Activated T-cell treated with anti-CD3 and anti-CD28 coated beads, Interleukin-2, amount 50 U/mL, for 72 hours (primary cell): Measurements from ENCODE around the gene SYNPR. TPM values are rescaled to one million over a fixed set of nuclear protein-coding genes. Genes with fewer than 3 reads are reported as not detected.

Experiments
- ATAC-seq, 2 donors: fragments of 150-1000 bp; cut with Tn5 transposase; replicated peaks in 1 of 2; 2 replicates each; pipeline ENCODE4 v1.10.0; 2021; ENCODE audit warnings: moderate library complexity in 2 of 2, mild to moderate bottlenecking in 1 of 2
- DNase-seq, 2 donors: peaks; one replicate each; pipeline ENCODE4 v3.0.0; 2021 to 2022; ENCODE audit warnings: mixed read lengths in 1 of 2
- H3K27ac Mint-ChIP-seq: one replicate; pipeline ENCODE4 v1.8.0; 2022; ENCODE audit warnings: mild to moderate bottlenecking, moderate library complexity, mixed read lengths
- H3K27me3 Mint-ChIP-seq: one replicate; pipeline ENCODE4 v1.8.0; 2022; ENCODE audit warnings: low read depth, mixed read lengths
- H3K36me3 Mint-ChIP-seq, 2 donors: one replicate each; pipeline ENCODE4 v1.8.0; 2022; ENCODE audit warnings: mixed read lengths in 2 of 2, mild to moderate bottlenecking in 1 of 2; ENCODE audit not compliant: insufficient read depth in 2 of 2
- H3K4me1 Mint-ChIP-seq: one replicate; pipeline ENCODE4 v1.8.0; 2022; ENCODE audit warnings: low read depth, mixed read lengths
- H3K4me3 Mint-ChIP-seq, 2 donors: one replicate each; pipeline ENCODE4 v1.8.0; 2022; ENCODE audit warnings: mild to moderate bottlenecking in 2 of 2, mixed read lengths in 2 of 2, moderate library complexity in 2 of 2
- H3K9me3 Mint-ChIP-seq, 2 donors: one replicate each; pipeline ENCODE4 v1.8.0; 2022; ENCODE audit warnings: mixed read lengths in 2 of 2
- total RNA-seq, 2 donors: library from RNA; stranded (reverse); gene quantifications; one replicate each; pipeline ENCODE4 v1.2.3, GENCODE V29; 2022

Gene SYNPR
- total RNA-seq, 2 donors from 2014 or later: not detected

- H3K4me3 Mint-ChIP-seq: no peak overlapping the region
- H3K9me3 Mint-ChIP-seq: no peaks in the 10 kb centered on the region
- H3K27ac Mint-ChIP-seq: no peak overlapping the region
- DNase-seq: no peak
- no peaks in the 10 kb centered on the region for H3K4me1 Mint-ChIP-seq
- no peak for ATAC-seq
- H3K27me3 Mint-ChIP-seq: no peaks in the 10 kb centered on the region
- no peaks in the 10 kb centered on the region for H3K36me3 Mint-ChIP-seq
Observed at GRCh38 chr3:63414607-63415006, 136.5 kb downstream of the SYNPR start.

GRCh38 chr3:63429905-63430304, 151.8 kb downstream of the SYNPR start:
- Mint-ChIP-seq H3K4me1 (no peaks in the 10 kb centered on the region), H3K36me3 (no peaks in the 10 kb centered on the region), H3K4me3 (no peak overlapping the region), H3K9me3 (peaks cover 0 to 2% of the 10 kb centered on the region in 2 donors), H3K27me3 (peaks cover 5% of the 10 kb centered on the region), H3K27ac (no peak overlapping the region)
- DNase-seq (no peak), ATAC-seq (no peak)

GRCh38 chr3:63430875-63431274, 152.8 kb downstream of the SYNPR start:
- Mint-ChIP-seq H3K9me3 (peaks cover 0 to 2% of the 10 kb centered on the region in 2 donors), H3K4me1 (no peaks in the 10 kb centered on the region), H3K4me3 (no peak overlapping the region), H3K27ac (no peak overlapping the region), H3K36me3 (no peaks in the 10 kb centered on the region), H3K27me3 (peaks cover 5% of the 10 kb centered on the region)
- DNase-seq (no peak), ATAC-seq (no peak)

GRCh38 chr3:63437858-63438257, 159.8 kb downstream of the SYNPR start:
- Mint-ChIP-seq H3K4me3 (no peak overlapping the region), H3K27me3 (no peaks in the 10 kb centered on the region), H3K4me1 (no peaks in the 10 kb centered on the region), H3K9me3 (peaks cover 0 to 2% of the 10 kb centered on the region in 2 donors), H3K36me3 (no peaks in the 10 kb centered on the region), H3K27ac (no peak overlapping the region)
- DNase-seq (no peak), ATAC-seq (no peak)

GRCh38 chr3:63438826-63439371, 160.8 kb downstream of the SYNPR start:
- H3K27ac Mint-ChIP-seq: no peak overlapping the region
- DNase-seq (no peak), ATAC-seq (no peak)
- no peaks in the 10 kb centered on the region for H3K27me3 Mint-ChIP-seq
- H3K9me3 Mint-ChIP-seq: peaks cover 0 to 2% of the 10 kb centered on the region in 2 donors
- H3K4me1 Mint-ChIP-seq: no peaks in the 10 kb centered on the region
- no peaks in the 10 kb centered on the region for H3K36me3 Mint-ChIP-seq
- no peak overlapping the region for H3K4me3 Mint-ChIP-seq

DNA sequence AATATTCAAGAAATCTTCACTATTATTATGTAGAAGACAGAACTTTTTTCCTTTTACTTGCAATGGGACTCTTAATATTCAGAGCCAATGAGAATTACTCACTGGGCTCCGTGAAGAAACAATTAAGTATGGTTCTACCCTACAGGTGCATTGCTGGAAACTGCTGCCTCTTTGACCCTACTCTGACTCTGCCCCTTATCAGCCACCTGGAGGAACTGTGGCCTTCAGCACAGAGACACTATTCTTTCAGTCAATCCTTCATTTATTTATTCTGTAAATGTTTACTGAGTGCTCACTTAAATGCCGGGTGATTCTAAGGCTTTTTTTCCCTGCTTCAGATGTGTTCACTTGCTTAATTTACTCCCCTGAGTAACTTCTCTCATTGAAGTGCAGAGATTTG, 163.2 kb downstream of the SYNPR start:
- peaks cover 0 to 2% of the 10 kb centered on the region in 2 donors for H3K9me3 Mint-ChIP-seq
- no peak for DNase-seq
- no peak overlapping the region for H3K4me3 Mint-ChIP-seq
- no peaks in the 10 kb centered on the region for H3K4me1 Mint-ChIP-seq
- ATAC-seq: no peak
- H3K27ac Mint-ChIP-seq: no peak overlapping the region
- no peaks in the 10 kb centered on the region for H3K36me3 Mint-ChIP-seq
- no peaks in the 10 kb centered on the region for H3K27me3 Mint-ChIP-seq

DNA sequence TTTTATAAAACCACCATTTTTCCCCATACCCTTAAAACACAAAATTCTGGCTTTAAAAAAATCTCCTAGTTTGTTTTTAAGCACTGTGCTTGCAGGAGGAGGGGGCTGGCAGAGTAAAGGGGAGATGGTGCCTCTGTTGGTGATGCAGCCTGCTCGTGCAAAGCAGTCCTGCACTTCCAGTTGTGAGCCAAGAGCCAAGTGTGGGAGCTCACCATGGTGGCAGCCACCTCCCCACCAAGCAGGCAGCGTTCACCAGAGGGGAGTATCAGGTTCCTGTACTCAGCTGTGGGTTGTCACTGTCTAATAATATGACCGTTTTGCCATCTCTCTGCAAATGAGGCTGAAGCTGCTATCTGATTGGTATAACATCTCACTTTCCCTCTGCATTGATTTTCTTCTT, 164.8 kb downstream of the SYNPR start:
- Mint-ChIP-seq H3K27ac (no peak overlapping the region), H3K4me1 (no peaks in the 10 kb centered on the region), H3K36me3 (no peaks in the 10 kb centered on the region), H3K27me3 (no peaks in the 10 kb centered on the region), H3K4me3 (no peak overlapping the region), H3K9me3 (peaks cover 0 to 2% of the 10 kb centered on the region in 2 donors)
- ATAC-seq (no peak), DNase-seq (no peak)

- Mint-ChIP-seq H3K36me3 (no peaks in the 10 kb centered on the region), H3K27ac (no peak overlapping the region), H3K4me1 (no peaks in the 10 kb centered on the region), H3K27me3 (no peaks in the 10 kb centered on the region), H3K9me3 (peaks cover 0 to 12% of the 10 kb centered on the region in 2 donors), H3K4me3 (no peak overlapping the region)
- no peak for DNase-seq
- ATAC-seq: no peak
Observed at GRCh38 chr3:63450023-63450422, 171.9 kb downstream of the SYNPR start.

DNA sequence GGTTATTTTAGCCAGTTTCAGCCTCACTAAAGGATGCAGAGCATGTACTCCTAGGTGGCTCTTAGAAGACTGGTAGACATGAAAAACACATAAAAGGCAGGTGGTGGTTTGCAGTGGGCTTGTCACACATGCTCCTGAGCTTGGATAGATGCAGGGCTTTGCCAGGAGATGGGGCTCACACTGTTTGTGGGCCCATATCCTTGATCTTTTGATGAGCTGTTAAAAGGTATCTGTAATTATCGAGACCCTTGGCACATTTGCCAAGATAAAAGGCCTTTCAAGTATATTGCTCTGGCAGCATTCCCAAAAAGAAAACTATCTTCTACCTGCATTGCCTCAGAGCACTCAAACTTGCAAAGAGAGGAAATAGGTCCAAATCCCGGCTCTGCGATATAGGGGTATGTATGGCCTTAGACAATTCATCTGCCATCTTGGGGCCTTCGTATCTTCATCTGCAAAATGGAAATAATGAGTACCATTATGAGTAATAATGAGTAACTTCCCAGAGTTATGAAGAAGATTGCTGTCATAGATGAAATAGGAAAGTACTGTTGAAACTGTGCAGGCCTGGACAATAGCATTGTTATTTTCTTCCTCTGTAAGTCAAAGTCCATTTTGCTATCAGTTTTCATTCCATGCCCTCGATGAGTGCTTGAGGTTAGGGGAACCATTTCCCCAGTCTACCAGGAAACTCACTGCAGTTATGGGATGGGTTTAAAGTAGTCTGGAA, 172.7 kb downstream of the SYNPR start:
- Mint-ChIP-seq H3K4me1 (no peaks in the 10 kb centered on the region), H3K27me3 (no peaks in the 10 kb centered on the region), H3K27ac (no peak overlapping the region), H3K9me3 (peaks cover 0 to 13% of the 10 kb centered on the region in 2 donors), H3K4me3 (no peak overlapping the region), H3K36me3 (no peaks in the 10 kb centered on the region)
- DNase-seq (no peak), ATAC-seq (no peak)

DNA sequence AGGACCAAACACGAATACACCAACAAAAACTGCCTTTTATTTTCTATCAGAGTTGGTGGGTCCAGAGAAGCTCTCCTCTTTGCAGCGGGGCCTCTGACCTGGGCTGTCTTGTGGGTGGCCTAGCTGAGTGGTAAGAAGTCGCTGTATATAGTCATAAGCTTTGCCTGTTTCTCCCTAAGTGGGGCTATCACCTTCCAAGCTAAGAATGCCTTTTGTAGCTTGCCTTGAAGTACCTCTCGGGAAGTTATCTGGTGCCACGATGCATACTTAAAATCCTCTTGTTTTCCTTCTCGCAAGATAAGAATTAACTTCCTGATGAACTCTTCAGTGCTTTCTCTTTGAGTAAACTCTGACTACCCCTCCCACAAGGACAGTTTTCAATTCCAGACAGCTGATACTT, 178.8 kb downstream of the SYNPR start:
- peaks cover 0 to 3% of the 10 kb centered on the region in 2 donors for H3K9me3 Mint-ChIP-seq
- no peak overlapping the region for H3K27ac Mint-ChIP-seq
- H3K4me1 Mint-ChIP-seq: no peaks in the 10 kb centered on the region
- no peak overlapping the region for H3K4me3 Mint-ChIP-seq
- DNase-seq (no peak), ATAC-seq (no peak)
- H3K36me3 Mint-ChIP-seq: no peaks in the 10 kb centered on the region
- H3K27me3 Mint-ChIP-seq: no peaks in the 10 kb centered on the region

DNA sequence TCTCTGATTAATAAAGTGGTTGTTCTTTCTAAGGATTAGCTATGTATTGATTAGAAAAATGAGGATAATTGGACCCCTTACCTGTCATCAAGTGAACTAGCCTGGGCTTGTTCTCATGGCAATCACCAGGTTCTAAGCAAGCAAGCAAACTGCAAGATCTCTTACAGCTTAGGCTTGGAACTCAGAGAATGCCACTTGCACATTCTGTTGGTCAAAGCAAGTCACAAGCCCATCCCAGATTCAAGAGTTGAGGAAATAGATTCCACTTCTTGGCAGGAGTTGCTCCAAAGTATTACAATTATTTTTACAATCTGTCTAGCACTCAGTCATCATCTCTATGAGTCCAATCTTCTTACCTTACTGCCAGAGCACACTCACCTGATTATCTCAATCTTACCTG, 180.3 kb downstream of the SYNPR start:
- no peak for ATAC-seq
- H3K36me3 Mint-ChIP-seq: no peaks in the 10 kb centered on the region
- peaks cover 0 to 2% of the 10 kb centered on the region in 2 donors for H3K9me3 Mint-ChIP-seq
- H3K27me3 Mint-ChIP-seq: no peaks in the 10 kb centered on the region
- no peak overlapping the region for H3K4me3 Mint-ChIP-seq
- H3K4me1 Mint-ChIP-seq: no peaks in the 10 kb centered on the region
- no peak overlapping the region for H3K27ac Mint-ChIP-seq
- no peak for DNase-seq

DNA sequence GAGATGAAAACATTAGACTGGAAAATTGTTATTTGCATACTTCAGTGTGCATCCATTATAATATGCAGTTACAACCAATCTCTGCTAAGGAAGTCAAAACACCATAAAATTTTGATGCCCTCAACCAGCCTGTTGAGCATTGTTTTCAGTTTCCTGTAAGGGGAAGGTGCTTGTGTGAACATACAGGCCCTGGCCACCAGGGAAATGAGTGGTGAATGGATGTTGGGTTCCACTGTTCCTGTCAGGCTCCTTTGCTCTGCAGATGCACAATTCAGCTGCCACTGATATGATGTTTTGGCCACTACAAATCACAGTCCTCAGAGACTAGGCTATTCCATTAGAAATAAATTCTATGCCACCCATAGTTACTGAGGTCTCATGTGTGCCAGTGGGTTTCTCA, 184.6 kb downstream of the SYNPR start:
- H3K9me3 Mint-ChIP-seq: peaks cover 0 to 3% of the 10 kb centered on the region in 2 donors
- DNase-seq (no peak), ATAC-seq (no peak)
- no peaks in the 10 kb centered on the region for H3K4me1 Mint-ChIP-seq
- H3K27ac Mint-ChIP-seq: no peak overlapping the region
- H3K4me3 Mint-ChIP-seq: no peak overlapping the region
- no peaks in the 10 kb centered on the region for H3K36me3 Mint-ChIP-seq
- H3K27me3 Mint-ChIP-seq: no peaks in the 10 kb centered on the region

DNA sequence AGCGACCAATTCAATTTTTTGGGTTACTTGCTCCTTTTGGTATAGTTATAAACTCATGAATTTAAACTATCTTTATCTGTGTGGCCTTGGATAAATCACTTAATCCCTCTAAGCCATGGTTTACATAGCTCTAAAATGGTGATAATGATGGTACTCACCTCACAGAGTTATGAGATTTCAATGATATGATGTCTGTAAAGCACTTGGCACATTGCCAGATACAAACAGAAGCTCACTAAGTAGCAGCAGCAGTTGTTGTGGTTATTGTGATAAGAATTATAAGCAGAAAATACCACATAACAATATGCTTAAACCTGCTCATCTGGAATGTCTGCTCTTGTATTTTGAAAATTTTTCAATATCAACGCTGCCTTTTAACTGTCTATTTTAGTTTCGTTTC, 189.3 kb downstream of the SYNPR start:
- H3K27me3 Mint-ChIP-seq: no peaks in the 10 kb centered on the region

DNA sequence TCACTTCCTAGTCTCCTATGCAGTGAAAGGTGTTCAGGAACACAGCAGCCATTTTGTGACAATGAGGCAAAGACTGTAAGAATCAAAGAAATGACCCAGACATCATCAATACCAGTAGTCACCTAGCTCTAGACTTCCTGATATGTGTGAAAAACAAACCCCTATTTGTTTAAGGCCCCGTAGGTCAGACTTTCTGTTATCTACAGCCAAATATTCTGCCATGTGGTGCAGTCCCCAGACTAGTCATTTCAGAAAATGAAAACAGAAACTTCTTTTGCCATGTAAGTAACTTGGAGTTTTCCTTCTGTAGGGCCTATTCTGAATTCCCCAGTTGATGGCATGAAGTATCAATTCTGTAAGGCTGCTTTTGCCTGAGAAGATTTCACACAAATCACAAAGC, 192.6 kb downstream of the SYNPR start:
- Mint-ChIP-seq H3K4me3 (no peak overlapping the region), H3K4me1 (no peaks in the 10 kb centered on the region), H3K9me3 (peaks cover 0 to 3% of the 10 kb centered on the region in 2 donors), H3K36me3 (no peaks in the 10 kb centered on the region), H3K27me3 (no peaks in the 10 kb centered on the region), H3K27ac (no peak overlapping the region)
- ATAC-seq: no peak
- DNase-seq: no peak

More for the DNA sequence above, 189.3 kb downstream of the SYNPR start:
- ATAC-seq (no peak), DNase-seq (no peak)
- Mint-ChIP-seq H3K9me3 (peaks cover 0 to 3% of the 10 kb centered on the region in 2 donors), H3K27ac (no peak overlapping the region), H3K36me3 (no peaks in the 10 kb centered on the region), H3K4me3 (no peak overlapping the region), H3K4me1 (no peaks in the 10 kb centered on the region)
